Liver (tissue), 9 donors: ENCODE data around the gene B4GALT5. TPM values are rescaled to one million over a fixed set of nuclear protein-coding genes. Genes with fewer than 3 reads are reported as not detected.

Experiments used
- DNase-seq: peaks from one replicate; pipeline ENCODE4 v3.0.0-alpha.2; 2017; ENCODE audit warnings: low spot score
- H3K27ac ChIP-seq, 2 donors: one replicate each; pipeline ENCODE4 v1.7.0; 2013; ENCODE audit warnings: inconsistent platforms in 2 of 2, low read length in 2 of 2, control low read depth in 1 of 2, low read depth in 1 of 2, mild to moderate bottlenecking in 1 of 2
- H3K27me3 ChIP-seq, 4 donors: one replicate each; pipeline versions ENCODE4 v1.6.1 to v1.7.0; 2013; ENCODE audit warnings: low read length in 3 of 4, inconsistent platforms in 1 of 4, mild to moderate bottlenecking in 1 of 4, moderate library complexity in 1 of 4; ENCODE audit not compliant: control insufficient read depth in 4 of 4, insufficient read depth in 4 of 4
- H3K36me3 ChIP-seq, 4 donors: one replicate each; pipeline versions ENCODE4 v1.6.1 to v1.7.0; 2013; ENCODE audit warnings: low read length in 3 of 4, mild to moderate bottlenecking in 3 of 4, low read depth in 1 of 4, moderate library complexity in 1 of 4; ENCODE audit not compliant: control insufficient read depth in 4 of 4, insufficient read depth in 3 of 4
- H3K4me1 ChIP-seq, 4 donors: one replicate each; pipeline versions ENCODE4 v1.6.1 to v1.7.0; 2013; ENCODE audit warnings: low read length in 3 of 4, mild to moderate bottlenecking in 3 of 4, moderate library complexity in 1 of 4; ENCODE audit not compliant: control insufficient read depth in 4 of 4, insufficient read depth in 4 of 4
- H3K4me3 ChIP-seq, 3 donors: one replicate each; pipeline versions ENCODE4 v1.6.1 to v1.7.0; 2013; ENCODE audit warnings: low read length in 3 of 3, control low read depth in 1 of 3, low read depth in 1 of 3, mild to moderate bottlenecking in 1 of 3
- H3K9ac ChIP-seq, 2 donors: one replicate each; pipeline ENCODE4 v1.7.0; 2013; ENCODE audit warnings: low read length in 2 of 2, mild to moderate bottlenecking in 2 of 2, moderate library complexity in 2 of 2, control low read depth in 1 of 2, low read depth in 1 of 2
- H3K9me3 ChIP-seq, 4 donors: one replicate each; pipeline versions ENCODE4 v1.6.1 to v1.7.0; 2013; ENCODE audit warnings: low read length in 3 of 4; ENCODE audit not compliant: control insufficient read depth in 4 of 4
- ATF3 ChIP-seq: IDR thresholded peaks from 2 replicates; pipeline ENCODE4 v1.6.1; 2016; ENCODE audit warnings: antibody characterized with exemption
- FOXA2 ChIP-seq: IDR thresholded peaks from 2 replicates; pipeline ENCODE4 v1.6.1; 2016; ENCODE audit warnings: antibody characterized with exemption
- GABPA ChIP-seq, 2 donors: IDR thresholded peaks in 1 of 2; conservative IDR thresholded peaks in 1 of 2; 2 replicates each; pipeline ENCODE4 v1.6.1; 2016; ENCODE audit warnings: antibody characterized with exemption in 2 of 2, mild to moderate bottlenecking in 1 of 2, moderate library complexity in 1 of 2
- HNF4A ChIP-seq, 2 donors: conservative IDR thresholded peaks; 2 replicates each; pipeline ENCODE4 v1.6.1; 2016; ENCODE audit warnings: antibody characterized with exemption in 2 of 2, mild to moderate bottlenecking in 2 of 2
- HNF4G ChIP-seq: IDR thresholded peaks from 2 replicates; pipeline ENCODE4 v1.6.1; 2016; ENCODE audit warnings: antibody characterized with exemption
- JUND ChIP-seq, 2 donors: IDR thresholded peaks; 2 replicates each; pipeline ENCODE4 v1.6.1; 2016; ENCODE audit warnings: antibody characterized with exemption in 2 of 2
- NR2F2 ChIP-seq: IDR thresholded peaks from 2 replicates; pipeline ENCODE4 v1.6.1; 2016; ENCODE audit warnings: antibody characterized with exemption
- RAD21 ChIP-seq, 2 donors: IDR thresholded peaks; 2 replicates each; pipeline ENCODE4 v1.6.1; 2016; ENCODE audit warnings: antibody characterized with exemption in 2 of 2, mild to moderate bottlenecking in 2 of 2
- RXRA ChIP-seq, 2 donors: IDR thresholded peaks; 2 replicates each; pipeline ENCODE4 v1.6.1; 2017 to 2018; ENCODE audit warnings: antibody characterized with exemption in 2 of 2, mild to moderate bottlenecking in 1 of 2
- SP1 ChIP-seq: IDR thresholded peaks from 2 replicates; pipeline ENCODE4 v1.6.1; 2018; ENCODE audit warnings: antibody characterized with exemption, mild to moderate bottlenecking
- TAF1 ChIP-seq: conservative IDR thresholded peaks from 2 replicates; pipeline ENCODE4 v1.6.1; 2016; ENCODE audit warnings: antibody characterized with exemption, mild to moderate bottlenecking
- YY1 ChIP-seq: IDR thresholded peaks from 2 replicates; pipeline ENCODE4 v1.6.1; 2016; ENCODE audit warnings: antibody characterized with exemption, mild to moderate bottlenecking
- WGBS: extraction: QIAGEN DNeasy Blood & Tissue Kit; methylation state at CpG from one replicate; pipeline ENCODE4 v1.1.7; 2013; 5-methylcytosine and 5-hydroxymethylcytosine counted together
- polyA plus RNA-seq, 2 donors: library from polyadenylated mRNA; stranded (reverse) in 1 of 2; unstranded in 1 of 2; fragments of 200-250 nt in 1 of 2; fragments of >200 nt in 1 of 2; fragmentation: Nextera tagmentation in 1 of 2; extraction: Ambion mirVana in 1 of 2; gene quantifications; one replicate each; pipeline versions ENCODE4 v1.2.1 to v1.2.3, GENCODE V29; 2013 to 2015
- total RNA-seq, 2 donors: library from RNA; depleted of rRNA; stranded (reverse); fragments of >200 nt; gene quantifications; one replicate each; pipeline ENCODE4 v1.2.3, GENCODE V29; 2014
- TF ChIP-seq, protein P1 (sequence below): IDR thresholded peaks from 2 replicates; pipeline ENCODE4 v1.6.1; 2016; ENCODE audit warnings: antibody characterized with exemption, mild to moderate bottlenecking
- TF ChIP-seq, protein P2 (sequence below): IDR thresholded peaks from 2 replicates; pipeline ENCODE4 v1.6.1; 2016; ENCODE audit warnings: antibody characterized with exemption
- TF ChIP-seq, protein P3 (sequence below): fragments of 150-350 bp; IDR thresholded peaks from 2 replicates; pipeline ENCODE4 v1.5.1; 2017; ENCODE audit warnings: improper control_type of control experiment, low read depth, low read length; ENCODE audit not compliant: missing input control
- TF ChIP-seq, protein P4 (sequence below): IDR thresholded peaks from 2 replicates; pipeline ENCODE4 v1.6.1; 2016; ENCODE audit warnings: antibody characterized with exemption
- donor health status: healthy.
- donor health status: healthy.
- donor health status: healthy.
- donor health status: healthy.
- donor health status: healthy.

Gene B4GALT5
- total and polyA plus RNA-seq, 4 donors = 2.0 to 28.2 (median 14.4) TPM

DNA sequence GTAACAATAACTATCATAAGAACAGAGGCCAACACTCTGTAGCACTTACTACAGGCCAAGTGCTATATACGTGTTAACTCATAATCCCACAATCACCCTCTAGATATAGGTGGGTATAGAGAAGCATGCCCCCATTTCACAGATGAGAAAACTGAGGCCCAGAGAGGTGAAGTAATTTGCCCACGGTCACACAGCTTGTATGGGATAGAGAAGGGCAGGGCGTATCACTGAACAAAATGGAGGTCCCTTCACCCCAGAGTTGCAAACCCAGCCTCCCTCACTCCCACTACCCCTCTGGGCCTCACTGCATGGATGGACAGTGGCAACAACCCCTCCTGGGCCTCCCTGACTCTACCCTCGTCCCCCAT, 113.9 kb downstream of the B4GALT5 start:
- Histone ChIP-seq H3K27ac (no peak overlapping the region), H3K4me1 (peaks cover 0 to 4% (median 2%) of the 10 kb centered on the region in 4 donors), H3K27me3 (no peaks in the 10 kb centered on the region), H3K36me3 (no peaks in the 10 kb centered on the region), H3K9ac (no peak overlapping the region), H3K9me3 (no peaks in the 10 kb centered on the region), H3K4me3 (no peak overlapping the region)
- 96% methylated on average over 4 of the region's 4 CpGs for WGBS
- TF ChIP-seq SP1 = no peak
- no peak for DNase-seq

GRCh38 chr20:49597825-49598395, 115.8 kb downstream of the B4GALT5 start:
- Histone ChIP-seq H3K9ac (no peak overlapping the region), H3K4me1 (no peaks in the 10 kb centered on the region), H3K27me3 (no peaks in the 10 kb centered on the region), H3K27ac (no peak overlapping the region), H3K36me3 (no peaks in the 10 kb centered on the region), H3K9me3 (no peaks in the 10 kb centered on the region), H3K4me3 (no peak overlapping the region)
- TF ChIP-seq JUND (IDR thresholded peaks at IDR 0.05) (no peak), RXRA (IDR thresholded peaks at IDR 0.05) (no peak), RAD21 (IDR thresholded peaks at IDR 0.05) (no peak), HNF4A (conservative IDR thresholded peaks at IDR 0.05) (no peak), HNF4G (no peak), FOXA2 (no peak), YY1 (no peak), TAF1 (no peak), GABPA (IDR thresholded peaks at IDR 0.05 in 1 of 2, conservative IDR thresholded peaks at IDR 0.05 in 1 of 2) (no peak), NR2F2 (no peak), SP1 (no peak), ATF3 (no peak)
- TF ChIP-seq, protein P1, sequence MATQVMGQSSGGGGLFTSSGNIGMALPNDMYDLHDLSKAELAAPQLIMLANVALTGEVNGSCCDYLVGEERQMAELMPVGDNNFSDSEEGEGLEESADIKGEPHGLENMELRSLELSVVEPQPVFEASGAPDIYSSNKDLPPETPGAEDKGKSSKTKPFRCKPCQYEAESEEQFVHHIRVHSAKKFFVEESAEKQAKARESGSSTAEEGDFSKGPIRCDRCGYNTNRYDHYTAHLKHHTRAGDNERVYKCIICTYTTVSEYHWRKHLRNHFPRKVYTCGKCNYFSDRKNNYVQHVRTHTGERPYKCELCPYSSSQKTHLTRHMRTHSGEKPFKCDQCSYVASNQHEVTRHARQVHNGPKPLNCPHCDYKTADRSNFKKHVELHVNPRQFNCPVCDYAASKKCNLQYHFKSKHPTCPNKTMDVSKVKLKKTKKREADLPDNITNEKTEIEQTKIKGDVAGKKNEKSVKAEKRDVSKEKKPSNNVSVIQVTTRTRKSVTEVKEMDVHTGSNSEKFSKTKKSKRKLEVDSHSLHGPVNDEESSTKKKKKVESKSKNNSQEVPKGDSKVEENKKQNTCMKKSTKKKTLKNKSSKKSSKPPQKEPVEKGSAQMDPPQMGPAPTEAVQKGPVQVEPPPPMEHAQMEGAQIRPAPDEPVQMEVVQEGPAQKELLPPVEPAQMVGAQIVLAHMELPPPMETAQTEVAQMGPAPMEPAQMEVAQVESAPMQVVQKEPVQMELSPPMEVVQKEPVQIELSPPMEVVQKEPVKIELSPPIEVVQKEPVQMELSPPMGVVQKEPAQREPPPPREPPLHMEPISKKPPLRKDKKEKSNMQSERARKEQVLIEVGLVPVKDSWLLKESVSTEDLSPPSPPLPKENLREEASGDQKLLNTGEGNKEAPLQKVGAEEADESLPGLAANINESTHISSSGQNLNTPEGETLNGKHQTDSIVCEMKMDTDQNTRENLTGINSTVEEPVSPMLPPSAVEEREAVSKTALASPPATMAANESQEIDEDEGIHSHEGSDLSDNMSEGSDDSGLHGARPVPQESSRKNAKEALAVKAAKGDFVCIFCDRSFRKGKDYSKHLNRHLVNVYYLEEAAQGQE = no peak
- TF ChIP-seq, protein P2, sequence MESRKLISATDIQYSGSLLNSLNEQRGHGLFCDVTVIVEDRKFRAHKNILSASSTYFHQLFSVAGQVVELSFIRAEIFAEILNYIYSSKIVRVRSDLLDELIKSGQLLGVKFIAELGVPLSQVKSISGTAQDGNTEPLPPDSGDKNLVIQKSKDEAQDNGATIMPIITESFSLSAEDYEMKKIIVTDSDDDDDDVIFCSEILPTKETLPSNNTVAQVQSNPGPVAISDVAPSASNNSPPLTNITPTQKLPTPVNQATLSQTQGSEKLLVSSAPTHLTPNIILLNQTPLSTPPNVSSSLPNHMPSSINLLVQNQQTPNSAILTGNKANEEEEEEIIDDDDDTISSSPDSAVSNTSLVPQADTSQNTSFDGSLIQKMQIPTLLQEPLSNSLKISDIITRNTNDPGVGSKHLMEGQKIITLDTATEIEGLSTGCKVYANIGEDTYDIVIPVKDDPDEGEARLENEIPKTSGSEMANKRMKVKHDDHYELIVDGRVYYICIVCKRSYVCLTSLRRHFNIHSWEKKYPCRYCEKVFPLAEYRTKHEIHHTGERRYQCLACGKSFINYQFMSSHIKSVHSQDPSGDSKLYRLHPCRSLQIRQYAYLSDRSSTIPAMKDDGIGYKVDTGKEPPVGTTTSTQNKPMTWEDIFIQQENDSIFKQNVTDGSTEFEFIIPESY = no peak
- TF ChIP-seq, protein P3, sequence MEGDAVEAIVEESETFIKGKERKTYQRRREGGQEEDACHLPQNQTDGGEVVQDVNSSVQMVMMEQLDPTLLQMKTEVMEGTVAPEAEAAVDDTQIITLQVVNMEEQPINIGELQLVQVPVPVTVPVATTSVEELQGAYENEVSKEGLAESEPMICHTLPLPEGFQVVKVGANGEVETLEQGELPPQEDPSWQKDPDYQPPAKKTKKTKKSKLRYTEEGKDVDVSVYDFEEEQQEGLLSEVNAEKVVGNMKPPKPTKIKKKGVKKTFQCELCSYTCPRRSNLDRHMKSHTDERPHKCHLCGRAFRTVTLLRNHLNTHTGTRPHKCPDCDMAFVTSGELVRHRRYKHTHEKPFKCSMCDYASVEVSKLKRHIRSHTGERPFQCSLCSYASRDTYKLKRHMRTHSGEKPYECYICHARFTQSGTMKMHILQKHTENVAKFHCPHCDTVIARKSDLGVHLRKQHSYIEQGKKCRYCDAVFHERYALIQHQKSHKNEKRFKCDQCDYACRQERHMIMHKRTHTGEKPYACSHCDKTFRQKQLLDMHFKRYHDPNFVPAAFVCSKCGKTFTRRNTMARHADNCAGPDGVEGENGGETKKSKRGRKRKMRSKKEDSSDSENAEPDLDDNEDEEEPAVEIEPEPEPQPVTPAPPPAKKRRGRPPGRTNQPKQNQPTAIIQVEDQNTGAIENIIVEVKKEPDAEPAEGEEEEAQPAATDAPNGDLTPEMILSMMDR = no peak
- TF ChIP-seq, protein P4, sequence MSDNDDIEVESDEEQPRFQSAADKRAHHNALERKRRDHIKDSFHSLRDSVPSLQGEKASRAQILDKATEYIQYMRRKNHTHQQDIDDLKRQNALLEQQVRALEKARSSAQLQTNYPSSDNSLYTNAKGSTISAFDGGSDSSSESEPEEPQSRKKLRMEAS = no peak
- DNase-seq = no peak
- 98% methylated on average over 4 of the region's 4 CpGs for whole genome bisulfite sequencing
